ENCODE results near the gene HOXB4. TPM values are rescaled to one million over a fixed set of nuclear protein-coding genes. Genes with fewer than 3 reads are reported as not detected.
"Not testable (repeated sequence)": the region's sequence is repeated elsewhere in the genome, so short reads cannot be mapped to it uniquely, and the experiment has no call there.

The HOXB4 gene
- total RNA-seq, 1 donor from 2014 or later = 2.6 TPM

- peak; percentile 94 for DNase-seq
These were observed 31.0 kb downstream of the HOXB4 start for GRCh38 chr17:48546924-48547807.

GRCh38 chr17:48546137-48546923 lies 31.8 kb downstream of the HOXB4 start:
- peak; percentile 84 for DNase-seq

GRCh38 chr17:48545539-48545938 lies 32.6 kb downstream of the HOXB4 start:
- DNase-seq = no peak

- DNase-seq = peak; percentile 59
These were observed 33.2 kb downstream of the HOXB4 start, which contains the start of gene HOXB2 for GRCh38 chr17:48545022-48545375. Gene HOXB2 (minus strand): TSS chr17:48545109. CDS start chr17:48544911, 198 bp downstream.

GRCh38 chr17:48544349-48545021 lies 33.7 kb downstream of the HOXB4 start:
- peak; percentile 89 for DNase-seq

GRCh38 chr17:48543854-48544348 lies 34.2 kb downstream of the HOXB4 start:
- peak; percentile 75 for DNase-seq

GRCh38 chr17:48543107-48543853 lies 34.9 kb downstream of the HOXB4 start:
- DNase-seq = no peak

- no peak for DNase-seq
These were observed 35.4 kb downstream of the HOXB4 start for GRCh38 chr17:48542698-48543106.

GRCh38 chr17:48542114-48542656 lies 36.0 kb downstream of the HOXB4 start:
- no peak for DNase-seq

GRCh38 chr17:48541577-48542113 lies 36.5 kb downstream of the HOXB4 start:
- peak; percentile 62 for DNase-seq

GRCh38 chr17:48541036-48541576 lies 37.0 kb downstream of the HOXB4 start:
- no peak for DNase-seq

- no peak for DNase-seq
These were observed 37.9 kb downstream of the HOXB4 start for GRCh38 chr17:48540213-48540612.

- DNase-seq = no peak
These were observed 39.0 kb downstream of the HOXB4 start for GRCh38 chr17:48539177-48539576.

- DNase-seq = no peak
These were observed 40.8 kb downstream of the HOXB4 start for GRCh38 chr17:48537316-48537715.

GRCh38 chr17:48535793-48536559 lies 42.2 kb downstream of the HOXB4 start:
- DNase-seq = not testable (repeated sequence)

GRCh38 chr17:48532261-48532660 lies 45.9 kb downstream of the HOXB4 start:
- no peak for DNase-seq

- no peak for DNase-seq
These were observed 47.3 kb downstream of the HOXB4 start, which contains the start of gene HOXB1 for GRCh38 chr17:48530887-48531272. Gene HOXB1 (minus strand): TSS chr17:48531011. CDS start chr17:48530904, 107 bp downstream.

GRCh38 chr17:48530208-48530886 lies 47.8 kb downstream of the HOXB4 start:
- no peak for DNase-seq

GRCh38 chr17:48529683-48530009 lies 48.5 kb downstream of the HOXB4 start:
- DNase-seq = no peak
